Neural cell (in vitro differentiated cells): ENCODE data around the gene S1PR2.

ENCODE experiments used
- EP300 ChIP-seq: fragments of 450-650 bp; conservative IDR thresholded peaks from 2 replicates; pipeline ENCODE4 v1.6.1; 2014; ENCODE audit warnings: antibody characterized with exemption, mild to moderate bottlenecking, moderate library complexity; ENCODE audit not compliant: poor library complexity, severe bottlenecking
- MXI1 ChIP-seq: fragments of 450-650 bp; conservative IDR thresholded peaks from 2 replicates; pipeline ENCODE4 v1.6.1; 2014; ENCODE audit warnings: antibody characterized with exemption, mild to moderate bottlenecking; ENCODE audit not compliant: poor library complexity, severe bottlenecking
- POLR2AphosphoS5 ChIP-seq: IDR thresholded peaks from 2 replicates; pipeline ENCODE4 v1.6.1; 2012
- SMC3 ChIP-seq: fragments of 450-650 bp; conservative IDR thresholded peaks from 2 replicates; pipeline ENCODE4 v1.6.1; 2014; ENCODE audit warnings: antibody characterized with exemption, mild to moderate bottlenecking, moderate library complexity; ENCODE audit not compliant: poor library complexity
- TAF1 ChIP-seq: IDR thresholded peaks from 2 replicates; pipeline ENCODE4 v1.6.1; 2012; ENCODE audit warnings: low read depth
- TF ChIP-seq, protein P1 (sequence below): fragments of 450-650 bp; IDR thresholded peaks from 2 replicates; pipeline ENCODE4 v1.5.1; 2014; ENCODE audit warnings: antibody characterized with exemption, mild to moderate bottlenecking, moderate library complexity; ENCODE audit not compliant: poor library complexity, severe bottlenecking

- TF ChIP-seq, protein P1, sequence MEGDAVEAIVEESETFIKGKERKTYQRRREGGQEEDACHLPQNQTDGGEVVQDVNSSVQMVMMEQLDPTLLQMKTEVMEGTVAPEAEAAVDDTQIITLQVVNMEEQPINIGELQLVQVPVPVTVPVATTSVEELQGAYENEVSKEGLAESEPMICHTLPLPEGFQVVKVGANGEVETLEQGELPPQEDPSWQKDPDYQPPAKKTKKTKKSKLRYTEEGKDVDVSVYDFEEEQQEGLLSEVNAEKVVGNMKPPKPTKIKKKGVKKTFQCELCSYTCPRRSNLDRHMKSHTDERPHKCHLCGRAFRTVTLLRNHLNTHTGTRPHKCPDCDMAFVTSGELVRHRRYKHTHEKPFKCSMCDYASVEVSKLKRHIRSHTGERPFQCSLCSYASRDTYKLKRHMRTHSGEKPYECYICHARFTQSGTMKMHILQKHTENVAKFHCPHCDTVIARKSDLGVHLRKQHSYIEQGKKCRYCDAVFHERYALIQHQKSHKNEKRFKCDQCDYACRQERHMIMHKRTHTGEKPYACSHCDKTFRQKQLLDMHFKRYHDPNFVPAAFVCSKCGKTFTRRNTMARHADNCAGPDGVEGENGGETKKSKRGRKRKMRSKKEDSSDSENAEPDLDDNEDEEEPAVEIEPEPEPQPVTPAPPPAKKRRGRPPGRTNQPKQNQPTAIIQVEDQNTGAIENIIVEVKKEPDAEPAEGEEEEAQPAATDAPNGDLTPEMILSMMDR: no peak
- TF ChIP-seq POLR2AphosphoS5 (no peak), SMC3 (no peak), EP300 (no peak), MXI1 (no peak), TAF1 (no peak)
Measured at GRCh38 chr19:10256551-10256950, 25.4 kb upstream of the S1PR2 start.
